ENCODE results near the gene ANKRD65.
"Not testable (repeated sequence)": the region's sequence is repeated elsewhere in the genome, so short reads cannot be mapped to it uniquely, and the experiment has no call there.

Gene ANKRD65

DNA sequence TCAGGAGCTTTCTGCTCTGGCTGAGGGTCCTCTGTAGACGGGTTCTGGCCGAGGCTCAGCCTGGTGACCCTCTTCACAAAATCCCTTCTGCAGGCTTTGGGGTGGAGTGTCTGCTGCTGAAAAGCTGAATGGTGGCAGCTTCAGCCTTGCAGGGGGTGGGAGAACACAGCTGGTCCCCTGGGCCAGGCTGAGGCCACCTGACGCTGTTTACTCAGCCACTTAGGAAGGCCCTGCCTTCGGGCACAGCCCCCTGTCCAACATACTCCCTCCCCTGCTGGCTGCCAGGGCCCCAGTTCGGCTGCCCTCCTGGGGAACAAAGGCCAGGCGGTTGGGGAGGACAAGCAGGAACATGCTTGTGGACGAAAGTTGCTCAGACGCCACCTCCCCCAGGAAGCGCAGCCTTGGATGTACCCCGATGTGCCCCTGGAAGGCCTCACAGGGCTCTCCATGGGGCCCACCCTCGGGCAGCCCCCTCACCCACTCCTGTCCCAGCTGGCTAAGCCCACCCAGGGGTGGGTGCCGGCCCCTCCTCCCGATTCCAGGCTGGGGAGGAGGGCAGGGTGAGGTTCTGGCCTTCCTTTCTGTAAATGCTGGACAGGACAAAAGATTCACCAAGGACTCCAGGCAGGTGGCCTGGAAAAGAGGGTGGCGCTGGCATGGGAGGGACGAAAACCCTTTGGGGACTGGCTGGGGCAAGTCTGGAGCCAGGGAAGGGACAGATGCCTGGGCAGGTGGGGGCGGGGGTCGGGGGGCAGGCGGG lies at the start of gene ANKRD65:
ANKRD65 (minus strand) TSS at position 130 of the 760 bp plus-strand sequence. CDS start 271 bp downstream, outside the sequence.
- no peak for DNase-seq

DNA sequence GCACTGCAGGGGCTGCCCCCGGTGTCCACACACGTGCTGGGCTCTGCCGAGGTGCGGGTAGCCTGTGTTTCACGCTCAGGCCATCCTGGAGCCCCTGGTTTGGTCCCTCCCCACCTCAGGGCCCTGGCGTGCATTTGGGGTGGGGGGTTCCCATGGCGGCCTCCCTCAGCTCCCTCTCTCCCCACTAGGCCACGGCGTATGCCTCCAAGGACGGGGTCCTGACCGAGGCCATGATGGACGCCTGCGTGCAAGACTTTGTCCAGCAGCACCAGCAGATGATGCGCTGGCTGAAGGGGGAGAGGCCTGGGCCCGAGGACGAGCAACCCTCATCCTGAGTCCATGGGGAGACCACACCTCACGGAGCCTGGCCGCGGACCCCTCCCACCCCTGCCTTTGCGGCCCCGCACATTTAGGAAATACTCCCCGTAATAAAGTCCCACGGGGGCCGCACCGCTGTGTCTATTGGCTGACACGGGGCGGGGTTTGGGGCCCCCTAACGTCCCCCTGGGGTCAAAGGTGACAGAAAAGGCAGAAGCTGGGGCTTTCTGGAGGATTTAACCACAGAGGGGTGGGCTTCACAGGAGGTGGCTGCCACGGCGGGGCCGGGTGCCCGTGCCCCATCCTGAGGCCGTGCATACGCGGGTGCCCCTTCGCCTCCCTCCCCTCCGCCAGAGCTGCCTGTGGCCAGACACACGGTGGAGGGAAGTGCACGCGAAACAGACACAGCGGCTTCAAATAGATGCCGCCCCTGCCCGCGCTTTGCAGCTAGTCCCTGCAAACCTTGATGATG lies 47.3 kb upstream of the ANKRD65 start:
- DNase-seq, result not testable (repeated sequence)

DNA sequence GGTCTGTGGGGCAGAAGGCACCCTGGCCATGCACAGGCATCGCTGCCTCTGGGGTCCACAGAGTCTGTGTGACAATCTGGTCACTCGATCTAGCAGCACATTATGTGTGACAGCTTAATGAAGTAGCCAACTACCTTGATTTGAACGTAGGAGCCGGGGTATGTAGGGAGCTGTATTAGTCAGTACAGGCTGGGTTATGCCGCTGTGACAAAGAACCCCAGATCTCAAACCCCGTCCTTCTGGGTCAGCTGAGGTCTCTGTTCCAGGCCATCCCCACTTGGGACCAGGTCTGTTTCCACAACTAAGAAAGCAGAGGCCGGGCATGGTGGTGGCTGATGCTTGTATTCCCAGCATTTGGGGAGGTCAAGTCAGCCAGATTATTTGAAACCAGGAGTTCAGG lies 42.2 kb upstream of the ANKRD65 start:
- DNase-seq, result no peak

DNA sequence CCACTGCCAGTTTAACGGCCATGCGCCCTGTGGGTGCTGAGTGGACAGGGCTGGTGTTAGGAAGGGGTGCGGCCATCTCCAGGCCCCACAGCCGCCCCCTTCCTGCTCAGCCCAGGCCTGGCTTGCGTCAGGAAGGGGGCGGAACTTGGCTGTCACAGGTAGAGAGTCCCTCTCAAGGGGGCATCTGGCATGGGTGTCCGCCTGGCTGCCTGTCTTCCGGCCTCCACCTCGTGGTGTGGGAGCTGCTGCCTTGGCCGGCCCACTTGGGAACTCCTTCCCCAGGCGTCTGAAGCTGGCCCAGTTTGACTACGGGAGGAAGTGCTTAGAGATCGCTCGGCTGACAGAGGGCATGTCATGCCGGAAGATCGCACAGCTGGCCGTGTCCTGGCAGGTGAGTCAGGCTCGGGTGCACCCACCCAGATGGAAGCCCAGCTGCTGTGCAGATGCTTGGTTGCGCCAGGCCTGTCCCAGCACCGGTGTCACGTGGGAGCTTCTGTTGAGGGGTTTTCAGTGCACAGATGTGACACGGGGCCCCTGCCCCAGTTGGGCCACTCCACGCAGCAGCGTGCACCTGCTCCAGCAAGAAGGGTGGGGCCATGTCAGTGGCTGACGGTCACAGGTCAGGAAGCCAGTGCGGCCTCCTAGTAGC lies 41.4 kb upstream of the ANKRD65 start:
- no peak for DNase-seq

DNA sequence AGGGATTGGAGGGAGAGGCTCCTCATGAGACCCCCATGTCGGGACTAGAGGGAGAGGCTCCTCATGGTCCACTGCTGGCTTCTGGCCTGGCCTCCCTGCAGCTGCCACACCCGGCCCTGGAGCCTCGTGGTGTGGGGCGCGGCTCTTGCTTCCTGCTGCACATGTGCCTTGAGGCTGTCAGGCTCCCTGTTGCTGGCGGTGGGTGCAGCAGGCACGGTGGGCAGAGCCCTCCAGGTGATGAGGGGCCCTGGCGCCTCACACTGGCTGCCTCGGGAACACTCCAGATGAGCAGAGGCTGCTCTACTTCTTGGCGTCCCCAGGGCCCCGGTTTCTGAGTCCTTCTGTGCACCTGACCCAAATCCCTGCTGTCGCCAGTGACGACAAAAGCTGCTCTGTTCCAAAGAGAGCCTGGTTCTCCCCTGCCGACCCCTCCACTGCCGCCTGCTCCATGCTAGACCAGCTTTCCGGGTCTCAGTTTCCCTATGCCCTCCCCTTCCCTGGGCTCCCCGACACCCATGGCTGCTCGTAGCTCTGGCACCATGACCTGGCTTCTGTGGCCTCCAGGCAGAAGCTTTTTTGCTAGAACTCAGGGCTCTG lies 40.7 kb upstream of the ANKRD65 start:
- DNase-seq, result no peak

DNA sequence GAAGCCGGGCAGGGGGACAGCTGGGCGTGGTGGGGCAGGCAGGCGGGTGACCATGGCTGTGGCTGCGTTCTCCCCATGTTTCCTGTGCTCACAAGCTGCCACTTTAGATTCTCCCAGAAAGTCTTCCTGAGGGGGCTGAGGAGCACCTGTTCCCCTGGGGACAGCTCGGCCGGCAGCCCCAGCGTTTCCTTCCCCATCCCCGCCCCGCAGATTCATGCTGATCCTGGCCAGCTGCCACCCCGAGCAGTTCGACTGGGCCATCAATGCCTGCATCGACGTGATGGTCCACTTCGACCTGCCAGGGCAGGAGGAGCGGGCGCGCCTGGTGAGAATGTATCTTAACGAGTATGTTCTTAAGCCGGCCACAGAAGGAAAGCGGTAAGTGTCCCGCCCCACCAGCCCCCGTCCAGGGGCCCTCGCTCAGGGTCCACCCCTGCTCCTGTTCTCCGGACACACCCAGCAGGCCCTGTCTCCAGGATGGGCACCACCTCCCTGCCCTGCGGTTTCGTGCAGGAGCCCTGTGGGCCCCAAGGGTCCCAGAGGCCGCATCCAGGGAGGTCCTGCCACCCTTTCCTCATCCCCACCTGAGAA lies 39.6 kb upstream of the ANKRD65 start:
- no peak for DNase-seq

DNA sequence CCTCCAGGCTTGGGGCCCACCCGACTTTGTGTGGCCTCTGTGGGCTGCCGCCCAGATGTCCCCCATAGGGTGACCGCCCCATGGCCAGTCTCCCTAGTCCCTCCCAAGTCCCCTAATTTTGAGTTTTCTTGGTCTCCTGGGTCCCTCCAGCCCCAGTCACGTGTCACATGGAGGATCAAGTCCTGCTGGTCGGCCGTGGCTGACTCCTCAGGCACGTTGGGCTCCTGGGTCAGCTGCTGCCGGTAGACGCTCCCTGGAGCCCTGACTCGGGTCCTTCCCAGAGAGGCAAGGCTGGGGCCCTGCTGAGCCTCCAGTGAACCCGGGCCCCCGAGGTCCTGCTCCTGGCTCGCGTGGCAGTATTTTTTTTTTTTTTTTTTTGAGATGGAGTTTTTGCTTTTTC lies 38.6 kb upstream of the ANKRD65 start:
- DNase-seq, result not testable (repeated sequence)

DNA sequence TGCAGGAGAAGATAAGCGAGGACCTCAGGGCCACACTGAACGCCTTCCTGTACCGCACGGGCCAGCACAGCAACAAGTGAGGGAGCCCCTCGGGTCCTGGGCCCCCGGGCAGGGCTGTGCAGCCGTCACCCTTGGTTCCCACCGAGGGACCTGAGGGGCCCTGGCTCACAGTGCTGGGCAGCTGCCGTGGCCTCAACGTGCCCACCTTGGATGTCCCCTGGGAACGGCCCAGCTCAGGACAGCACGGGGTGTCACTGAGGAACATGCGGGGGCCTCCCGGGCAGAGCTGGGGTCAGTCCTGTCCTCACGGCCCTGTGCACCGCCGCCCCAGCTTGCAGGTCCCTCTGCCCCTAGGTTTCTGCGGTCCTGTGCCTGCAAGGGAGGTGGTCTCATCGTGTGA lies 38.1 kb upstream of the ANKRD65 start:
- not testable (repeated sequence) for DNase-seq

DNA sequence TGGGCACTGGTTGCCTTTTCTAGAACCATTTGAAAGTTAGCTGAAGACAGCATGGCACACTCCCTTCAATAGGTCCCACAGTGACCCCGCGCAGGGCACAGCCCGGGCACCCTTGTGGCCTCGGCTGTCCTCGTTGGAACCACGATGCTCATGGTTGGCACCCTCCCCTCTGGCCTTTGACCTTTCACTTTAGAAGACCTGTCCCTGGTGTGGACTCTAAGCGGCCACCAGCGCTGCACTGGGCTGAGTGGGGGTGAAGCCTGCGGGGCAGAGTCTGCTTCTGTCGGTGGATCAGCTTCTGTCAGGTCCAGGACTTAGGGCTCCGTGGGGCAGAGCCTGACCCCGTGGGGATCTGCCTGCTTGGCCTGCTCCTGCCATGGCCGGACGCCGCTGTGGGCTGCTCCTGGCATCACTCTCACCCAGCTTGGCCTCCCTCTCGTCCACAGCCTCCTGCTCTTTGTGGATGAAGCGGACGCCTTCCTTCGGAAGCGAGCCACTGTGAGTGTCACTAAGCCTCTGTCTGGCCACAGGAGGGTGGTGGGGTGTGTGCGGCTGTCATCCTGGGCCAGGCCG lies 35.7 kb upstream of the ANKRD65 start:
- not testable (repeated sequence) for DNase-seq

DNA sequence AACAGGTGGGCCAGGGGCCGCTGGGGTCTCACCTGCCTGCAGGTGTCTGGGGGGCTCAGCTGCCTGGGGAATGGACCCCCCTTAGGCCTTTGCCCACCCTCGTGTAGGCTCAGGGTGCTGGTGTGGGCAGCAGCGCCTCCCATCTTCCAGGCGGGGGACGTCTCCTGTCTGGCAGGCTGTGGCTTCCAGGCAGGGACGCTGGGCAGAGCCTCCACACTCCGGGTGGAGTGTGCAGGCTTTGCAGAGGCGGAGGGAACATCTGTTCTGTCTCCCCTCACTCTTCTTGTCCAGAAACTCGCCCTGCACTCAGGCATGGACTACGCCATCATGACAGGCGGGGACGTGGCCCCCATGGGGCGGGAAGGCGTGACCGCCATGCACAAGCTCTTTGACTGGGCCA lies 34.9 kb upstream of the ANKRD65 start:
- not testable (repeated sequence) for DNase-seq

DNA sequence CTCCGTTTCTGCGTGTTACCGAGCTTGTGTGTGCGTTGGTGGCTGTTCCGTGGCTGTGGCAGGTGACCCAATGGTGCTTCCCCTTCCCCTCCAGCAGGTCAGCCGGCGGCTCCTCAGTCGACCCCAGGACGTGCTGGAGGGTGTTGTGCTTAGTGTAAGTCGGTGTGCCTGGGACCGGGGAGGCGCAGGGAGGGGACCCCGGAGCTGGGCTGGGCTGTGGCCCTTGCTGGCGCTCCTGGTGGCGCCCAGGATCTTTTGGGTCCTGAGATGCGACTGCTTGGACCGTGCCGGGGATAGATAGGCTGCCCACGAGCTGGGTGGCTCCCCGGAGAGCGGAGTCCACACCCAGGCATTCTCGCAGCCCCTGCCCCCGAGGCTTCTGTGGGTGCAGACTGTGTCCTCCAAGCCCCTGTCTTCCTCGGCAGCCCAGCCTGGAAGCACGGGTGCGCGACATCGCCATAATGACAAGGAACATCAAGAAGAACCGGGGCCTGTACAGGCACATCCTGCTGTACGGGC lies 34.3 kb upstream of the ANKRD65 start:
- no peak for DNase-seq

DNA sequence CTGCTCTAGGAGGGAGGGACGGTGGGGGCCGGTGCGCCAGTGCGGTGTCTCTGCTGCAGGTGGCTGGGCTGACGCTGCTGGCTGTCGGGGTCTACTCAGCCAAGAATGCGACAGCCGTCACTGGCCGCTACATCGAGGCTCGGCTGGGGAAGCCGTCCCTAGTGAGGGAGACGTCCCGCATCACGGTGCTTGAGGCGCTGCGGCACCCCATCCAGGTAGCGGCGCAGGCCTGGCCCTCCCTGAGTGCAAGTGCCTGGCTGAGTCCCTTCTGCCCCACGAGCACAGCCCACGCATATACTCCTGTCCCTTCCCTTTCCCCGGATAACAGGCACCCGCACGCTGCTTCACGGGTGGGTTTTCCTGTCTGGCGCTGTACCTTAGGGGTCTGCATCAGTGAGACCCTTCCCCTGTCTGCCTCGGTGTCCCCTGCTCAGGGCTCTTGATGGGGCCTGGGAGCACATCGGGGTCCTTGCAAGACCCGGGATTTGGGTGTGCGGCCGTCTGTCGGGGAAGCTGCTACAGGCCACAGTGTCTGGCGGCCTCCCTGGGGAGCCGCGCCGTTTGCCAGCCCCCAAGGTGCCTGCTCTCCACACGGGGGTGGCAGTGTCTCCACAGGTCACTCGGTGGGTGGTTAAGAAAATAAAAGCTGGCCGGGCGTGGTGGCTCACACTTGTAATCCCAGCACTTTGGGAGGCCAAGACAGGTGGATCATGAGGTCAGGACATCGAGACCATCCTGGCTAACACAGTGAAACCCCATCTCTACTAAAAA lies 33.4 kb upstream of the ANKRD65 start:
- not testable (repeated sequence) for DNase-seq

DNA sequence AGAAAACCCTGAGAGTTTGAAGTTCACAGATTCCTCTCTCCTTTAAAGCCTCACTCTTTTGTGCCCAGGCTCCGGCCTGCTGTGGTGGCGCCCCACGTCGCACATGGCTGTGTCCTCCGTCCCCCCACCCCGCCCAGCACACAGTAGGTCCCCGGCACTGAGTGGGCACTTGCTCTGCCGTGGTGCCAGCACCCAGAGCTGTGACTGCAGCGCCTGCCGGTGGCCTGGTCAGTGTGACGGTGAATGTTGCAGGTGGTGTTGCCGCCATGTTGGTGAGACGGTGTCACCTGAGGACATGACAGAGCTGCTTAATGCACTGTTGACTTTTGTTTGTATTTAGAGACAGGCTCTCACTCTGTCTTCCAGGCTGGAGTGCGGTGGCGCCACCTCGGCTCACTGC lies 31.8 kb upstream of the ANKRD65 start:
- DNase-seq, result no peak

DNA sequence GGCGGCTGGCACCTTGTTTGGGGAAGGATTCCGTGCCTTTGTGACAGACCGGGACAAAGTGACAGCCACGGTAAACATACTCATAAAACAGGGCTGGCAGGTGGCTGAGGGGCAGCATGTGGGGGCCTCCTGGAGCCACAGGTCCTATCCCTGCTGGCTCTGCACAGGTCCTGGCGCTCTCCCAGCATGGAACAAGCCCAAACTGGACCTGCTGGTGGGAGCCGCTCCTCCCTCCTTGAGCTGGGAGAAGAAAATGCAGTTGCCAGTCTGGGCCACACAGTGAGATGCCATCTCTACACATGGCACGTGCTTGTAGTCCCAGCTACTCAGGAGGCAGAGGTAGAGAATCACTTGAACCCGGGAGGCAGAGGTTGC lies 31.3 kb upstream of the ANKRD65 start:
- DNase-seq, result not testable (repeated sequence)

DNA sequence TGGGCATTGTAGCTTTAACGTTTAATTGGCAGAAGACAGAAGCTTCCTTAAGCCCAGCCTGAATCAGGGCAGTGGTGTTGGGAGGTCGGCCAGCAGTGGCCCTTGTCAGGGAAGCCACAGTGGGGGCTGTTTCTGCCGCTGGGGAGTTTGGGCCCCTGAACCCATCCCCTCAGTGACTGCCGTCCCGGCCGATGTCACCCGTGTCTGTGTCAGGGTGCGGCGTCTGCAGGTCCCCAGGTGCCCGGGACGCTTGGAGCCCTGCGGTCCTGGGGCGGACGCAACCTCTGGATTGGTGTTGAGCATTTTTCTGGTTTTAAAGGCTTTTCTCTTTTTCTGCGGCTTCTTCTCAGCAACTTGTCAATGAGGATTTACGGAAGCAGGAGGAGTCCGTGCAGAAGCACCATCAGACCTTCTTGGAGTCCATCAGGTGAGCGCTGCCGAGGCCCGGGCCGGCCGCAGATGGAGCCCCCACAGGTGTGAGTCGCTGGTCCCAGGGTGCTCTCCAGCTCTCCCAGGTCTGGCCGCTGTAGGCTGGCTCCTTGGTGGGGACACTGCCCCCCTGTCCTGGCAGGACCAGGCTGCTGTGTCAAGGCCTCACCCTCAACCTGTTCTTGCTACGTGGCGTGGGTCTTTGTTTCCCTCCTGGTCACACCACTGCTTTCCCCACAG lies 30.8 kb upstream of the ANKRD65 start:
- DNase-seq, result no peak

DNA sequence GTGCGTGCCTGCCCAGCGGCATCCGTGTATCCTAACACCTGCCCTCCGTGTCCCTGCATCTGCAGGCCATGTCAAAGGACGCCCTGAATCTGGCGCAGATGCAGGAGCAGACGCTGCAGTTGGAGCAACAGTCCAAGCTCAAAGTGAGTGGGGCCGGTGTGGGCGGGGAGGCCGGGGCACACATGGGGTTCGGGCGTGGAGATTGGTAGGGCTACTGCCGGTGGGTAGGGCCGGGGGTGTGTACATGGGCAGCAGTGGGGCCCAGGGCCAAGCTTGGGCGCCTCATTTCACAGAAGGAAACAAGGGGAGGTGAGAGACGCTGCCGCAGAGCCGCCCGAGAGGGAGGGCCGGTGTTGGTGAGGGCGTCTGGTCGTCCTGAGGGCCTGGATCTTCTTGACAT lies 29.5 kb upstream of the ANKRD65 start:
- not testable (repeated sequence) for DNase-seq

DNA sequence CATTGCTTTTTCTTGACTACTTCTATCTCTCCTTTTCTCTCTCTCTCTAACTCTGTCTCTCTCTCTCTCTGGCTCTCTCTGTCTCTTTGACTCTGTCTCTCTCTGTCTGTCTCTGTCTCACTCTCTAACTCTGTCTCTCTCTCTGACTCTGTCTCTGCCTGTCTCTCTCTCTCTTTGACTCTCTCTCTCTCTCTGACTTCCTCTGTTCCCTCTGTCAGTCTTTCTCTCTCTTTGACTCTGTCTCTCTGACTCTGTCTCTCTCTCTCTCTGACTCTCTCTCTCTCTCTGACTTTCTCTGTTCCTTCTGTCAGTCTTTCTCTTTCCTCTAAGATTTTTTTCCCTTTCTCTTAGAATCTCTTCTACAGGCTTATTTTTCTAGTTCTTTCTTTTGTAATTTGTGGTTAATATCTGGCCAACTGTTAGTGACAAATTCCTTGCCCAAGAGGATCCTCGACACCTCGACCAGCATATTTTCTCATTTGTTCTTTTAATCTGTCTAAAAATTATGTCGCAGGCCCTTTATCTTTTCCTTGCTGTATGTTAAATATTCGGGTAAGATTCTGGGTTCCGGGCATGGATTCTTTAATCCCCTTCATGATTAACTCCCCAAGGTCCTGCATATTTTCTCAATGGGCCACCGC lies 28.1 kb upstream of the ANKRD65 start, which contains the start of gene ATAD3C:
ATAD3C (plus strand) TSS at position 591 of the 641 bp plus-strand sequence. CDS start 995 bp downstream, outside the sequence.
- DNase-seq, result no peak

DNA sequence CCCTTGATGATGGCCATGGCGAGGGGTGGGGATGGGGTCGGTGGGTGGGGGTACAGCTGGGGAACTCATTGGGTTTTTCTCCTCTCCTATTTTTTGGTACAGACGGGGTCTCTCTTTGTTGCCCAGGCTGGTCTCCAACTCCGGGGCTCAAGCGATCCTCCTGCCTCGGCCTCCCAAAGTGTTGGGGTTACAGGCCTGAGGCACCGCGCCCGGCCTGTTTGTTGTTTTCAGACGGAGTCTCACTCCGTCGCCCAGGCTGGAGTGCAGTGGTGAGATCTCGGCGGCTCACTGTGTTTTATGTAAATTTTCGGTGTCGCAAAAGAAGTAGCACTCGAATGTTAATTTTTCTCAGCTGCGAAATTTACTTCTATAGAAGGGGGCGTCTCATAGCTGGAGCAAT lies 25.6 kb upstream of the ANKRD65 start:
- not testable (repeated sequence) for DNase-seq

DNA sequence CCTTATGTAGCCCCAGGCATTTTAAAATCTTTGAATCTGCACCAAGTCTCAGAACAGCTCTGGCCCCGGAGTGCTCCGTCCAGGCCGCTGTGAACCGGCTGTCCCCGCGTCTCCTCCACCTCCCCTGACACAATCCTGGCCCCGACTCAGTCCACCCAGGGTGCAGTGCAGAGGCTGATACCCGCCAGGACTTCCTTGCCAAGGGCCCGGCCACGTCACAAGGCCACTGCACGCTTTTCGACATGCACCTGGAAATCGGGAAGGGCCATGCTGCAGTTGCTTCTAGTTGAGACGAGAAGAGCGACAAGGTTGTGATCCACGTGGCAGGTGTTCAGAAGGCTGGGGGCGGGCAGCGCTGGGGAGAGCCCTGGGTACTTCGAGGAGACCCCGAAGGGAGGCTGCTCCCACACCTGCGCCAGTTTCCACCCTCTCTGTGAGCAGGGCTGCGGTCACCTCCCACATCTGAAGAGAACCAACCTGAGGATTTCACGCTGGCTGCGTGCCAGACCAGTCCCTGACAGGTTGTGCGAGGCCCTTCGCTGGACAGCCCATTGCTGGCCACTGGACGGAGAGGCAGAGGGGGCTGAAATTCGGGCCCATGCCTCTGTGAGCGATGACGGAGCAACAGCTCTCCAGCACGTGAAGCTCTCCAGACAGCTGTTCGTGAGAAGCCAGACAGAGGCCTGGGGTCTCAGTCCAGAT lies 21.1 kb upstream of the ANKRD65 start:
- DNase-seq, result no peak
